ENCODE results near the gene MYOZ2. TPM values are rescaled to one million over a fixed set of nuclear protein-coding genes. Genes with fewer than 3 reads are reported as not detected.
"Not testable (repeated sequence)": the region's sequence is repeated elsewhere in the genome, so short reads cannot be mapped to it uniquely, and the experiment has no call there.

MYOZ2 gene
- polyA plus RNA-seq, 4 donors, result 0.28 to 0.43 (median 0.31) TPM

DNA sequence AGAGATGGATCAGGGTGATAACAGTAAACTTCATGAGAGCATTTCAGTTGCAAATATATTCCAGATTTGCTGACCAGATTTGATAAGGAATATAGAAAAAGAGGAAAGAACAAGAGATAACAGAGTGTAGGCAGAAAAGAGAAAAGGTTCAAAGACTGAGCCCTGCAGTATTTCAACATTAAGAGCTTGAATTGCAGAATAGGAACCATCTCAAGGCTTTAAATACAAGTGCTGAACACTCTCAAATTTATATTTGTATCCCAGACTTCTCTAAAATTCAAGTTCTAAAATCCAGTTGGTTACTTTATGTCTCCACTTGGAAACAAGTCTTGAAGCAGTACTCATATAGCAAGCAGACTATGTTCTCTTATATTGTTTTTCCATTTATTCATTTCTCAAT is 9.7 kb upstream of the MYOZ2 start:
- no peak for DNase-seq (ENCODE audit: low read depth in 4 of 4, low spot score in 3 of 4)

DNA sequence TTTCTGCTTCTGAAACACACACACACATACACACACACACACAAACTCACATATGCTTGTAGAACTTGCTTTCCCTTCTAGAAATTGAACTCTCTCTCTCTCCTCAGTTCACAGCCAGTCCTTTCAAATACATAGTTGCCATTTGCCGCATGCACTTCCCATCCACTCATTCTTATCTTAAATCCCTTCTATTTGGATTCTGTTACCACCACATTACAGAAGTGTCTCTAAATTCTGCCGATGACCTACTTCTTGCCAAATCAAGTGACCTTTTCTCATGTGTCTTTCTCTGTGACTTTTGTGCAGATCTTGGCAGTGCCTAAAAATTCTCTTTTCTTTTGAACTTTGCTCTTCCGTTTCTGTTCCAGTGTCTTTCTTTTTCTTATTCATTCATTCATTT is 7.5 kb upstream of the MYOZ2 start:
- DNase-seq (ENCODE audit: low read depth in 4 of 4, low spot score in 3 of 4), result no peak

DNA sequence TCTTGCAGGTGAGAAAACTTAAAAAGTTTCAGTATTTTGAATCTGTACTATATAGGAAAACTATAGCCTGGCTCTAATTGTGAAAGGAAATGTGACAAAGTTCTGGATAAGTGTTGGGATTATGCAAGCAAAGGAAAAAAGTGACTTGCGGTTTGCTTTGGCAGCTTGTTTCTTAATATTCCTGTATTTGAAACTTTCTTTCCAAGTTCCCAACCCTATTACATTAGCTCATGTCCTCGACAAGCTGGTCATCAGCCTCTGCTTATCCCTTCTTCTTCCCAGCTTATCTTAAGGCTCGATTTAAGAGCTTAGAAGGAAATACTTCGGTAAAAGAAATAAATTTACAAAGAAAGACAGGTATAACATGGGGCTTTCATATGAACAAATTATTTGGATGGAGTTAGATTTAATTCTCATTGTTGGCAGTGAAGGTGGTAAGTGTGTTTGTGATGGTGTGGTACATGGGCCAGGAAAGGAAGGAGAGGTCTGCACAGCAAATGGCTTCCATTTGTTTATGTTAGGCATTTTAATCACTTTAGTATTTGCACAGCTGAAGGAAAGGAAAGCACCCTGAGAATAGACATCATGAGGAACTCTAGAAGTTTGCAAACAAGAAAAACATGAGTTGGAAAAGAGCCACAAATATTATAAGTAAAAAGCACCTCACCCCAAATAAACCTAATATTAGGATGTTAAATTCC is 5.1 kb upstream of the MYOZ2 start:
- DNase-seq (ENCODE audit: low read depth in 4 of 4, low spot score in 3 of 4), result no peak

DNA sequence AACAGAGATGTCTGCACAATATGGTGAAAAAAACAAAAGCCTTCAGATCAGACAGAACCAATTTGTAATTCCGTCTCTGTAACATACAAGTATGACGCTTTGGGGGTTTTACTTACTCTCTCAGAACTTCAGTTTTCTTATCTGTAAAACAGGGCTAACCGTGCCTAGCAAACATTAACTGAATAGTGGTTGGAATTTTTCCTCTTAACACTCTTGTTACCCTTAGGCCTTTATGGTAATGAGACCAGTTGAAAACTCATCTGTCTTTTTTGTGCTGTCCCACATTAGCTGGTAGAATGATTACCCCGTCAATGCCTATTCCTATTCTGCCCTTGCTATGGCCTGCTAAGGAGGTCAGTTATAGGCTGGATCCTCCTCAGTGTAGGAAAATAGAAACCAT is 4.5 kb upstream of the MYOZ2 start:
- no peak for DNase-seq (ENCODE audit: low read depth in 4 of 4, low spot score in 3 of 4)

DNA sequence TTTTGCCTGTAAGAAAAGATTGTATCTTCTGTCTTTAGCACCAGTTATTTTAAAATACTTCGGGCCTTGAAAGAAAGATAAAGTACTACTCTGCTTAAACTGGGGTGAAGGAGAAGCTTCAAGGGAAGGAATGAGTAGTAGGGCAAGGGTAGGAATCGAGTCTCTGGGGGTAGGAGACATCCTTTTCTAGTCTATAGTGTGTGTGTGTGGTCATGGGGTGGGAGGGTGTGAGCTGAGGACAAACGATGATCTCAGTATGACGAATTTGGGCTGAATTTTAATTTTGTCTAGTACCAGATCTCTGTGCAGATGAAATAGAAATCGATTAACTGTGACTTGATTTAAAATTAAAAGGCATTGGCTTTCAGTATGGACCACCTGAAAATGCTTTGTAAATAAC is 3.3 kb upstream of the MYOZ2 start:
- no peak for DNase-seq (ENCODE audit: low read depth in 4 of 4, low spot score in 3 of 4)

DNA sequence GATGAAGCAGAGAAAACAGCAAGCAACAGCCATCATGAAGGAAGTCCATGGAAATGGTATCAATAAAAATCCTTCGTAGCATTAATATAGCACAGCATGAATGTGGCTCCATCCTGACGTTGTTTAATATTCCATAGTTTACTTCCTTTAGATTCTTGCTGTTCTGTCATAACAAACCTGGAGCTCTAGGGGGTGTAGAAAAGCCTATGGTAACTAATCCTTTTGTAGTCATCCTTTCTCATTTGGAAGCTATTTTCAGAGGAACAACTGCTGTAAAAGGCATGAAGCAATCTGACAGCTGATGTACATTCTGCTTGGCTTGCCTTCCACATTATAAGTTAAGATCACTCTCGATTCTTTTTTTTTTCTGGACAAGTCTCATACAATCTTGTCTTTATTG is 914 bp downstream of the MYOZ2 start:
- no peak for DNase-seq (ENCODE audit: low read depth in 4 of 4, low spot score in 3 of 4)

DNA sequence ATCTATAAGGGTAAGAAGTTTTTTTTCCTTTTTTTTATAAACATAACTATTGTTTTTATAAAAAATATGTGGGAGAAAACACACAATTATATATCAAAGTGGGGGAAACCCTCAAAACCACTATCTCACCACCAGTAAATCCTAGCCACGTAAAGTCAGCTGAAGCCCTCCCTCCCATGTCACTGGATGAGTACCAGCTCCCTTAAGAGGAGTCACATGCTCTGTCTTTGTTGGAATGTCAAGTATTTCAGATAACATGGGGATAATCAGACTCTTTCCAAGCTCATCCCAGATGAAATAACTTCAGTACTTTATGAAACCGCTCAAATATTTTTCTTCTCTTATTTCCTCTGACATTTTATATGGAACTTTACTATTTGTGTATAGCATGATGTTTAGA is 2.4 kb downstream of the MYOZ2 start:
- DNase-seq (ENCODE audit: low read depth in 4 of 4, low spot score in 3 of 4), result no peak

DNA sequence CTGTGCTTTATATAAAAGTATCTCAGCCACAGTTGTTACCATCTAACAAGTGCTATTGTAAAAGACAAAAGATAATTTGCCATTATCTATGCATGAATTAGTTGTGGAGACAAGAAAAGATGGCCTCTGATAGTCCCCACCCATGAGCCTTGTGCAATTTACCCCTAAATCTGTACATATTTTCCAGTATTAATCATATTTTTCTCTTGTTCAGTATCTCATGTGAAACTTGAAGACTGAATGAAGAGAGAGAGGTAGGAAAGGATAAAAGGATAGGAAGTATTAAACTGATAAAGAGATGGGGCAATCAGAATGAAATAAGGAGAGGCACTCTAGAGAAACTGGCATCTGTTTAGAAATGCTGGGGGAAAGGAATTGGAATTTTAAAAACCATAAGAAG is 3.7 kb downstream of the MYOZ2 start:
- no peak for DNase-seq (ENCODE audit: low read depth in 4 of 4, low spot score in 3 of 4)

DNA sequence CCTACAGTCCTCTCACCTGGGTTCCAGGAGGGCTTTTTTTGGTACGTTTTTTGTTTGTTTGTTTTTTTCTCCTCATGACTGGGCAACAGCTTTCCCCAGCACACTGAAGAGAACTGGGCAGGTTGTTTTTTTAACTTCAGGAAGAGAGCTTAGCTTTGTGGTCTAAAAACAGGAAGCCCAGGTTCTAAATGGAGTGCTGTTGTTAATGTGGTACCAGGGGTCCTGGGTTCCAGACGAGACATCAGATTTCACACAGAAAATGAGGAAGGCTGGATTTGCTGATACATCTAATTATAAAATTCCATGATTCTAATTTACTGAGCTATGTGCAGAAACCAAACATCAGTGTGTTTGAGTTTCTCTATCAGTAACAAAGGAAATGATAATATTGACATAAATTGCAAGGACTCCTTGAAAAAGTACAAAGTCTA is 4.2 kb downstream of the MYOZ2 start:
- no peak for DNase-seq (ENCODE audit: low read depth in 4 of 4, low spot score in 3 of 4)

DNA sequence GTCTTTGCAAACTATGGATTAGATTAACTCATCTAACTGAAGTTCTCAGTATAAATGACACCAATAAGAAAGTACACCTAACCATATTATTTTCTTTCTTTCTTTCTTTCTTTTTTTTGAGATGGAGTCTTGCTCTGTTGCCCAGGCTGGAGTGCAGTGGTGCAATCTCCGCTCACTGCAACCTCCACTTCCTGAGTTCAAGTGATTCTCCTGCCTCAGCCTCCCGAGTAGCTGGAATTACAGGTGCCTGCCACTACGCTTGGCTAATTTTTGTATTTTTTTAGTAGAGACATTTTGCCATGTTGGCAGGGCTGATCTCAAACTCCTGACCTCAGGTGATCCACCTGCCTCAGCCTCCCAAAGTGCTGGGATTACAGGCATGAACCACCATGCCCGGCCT is 5.7 kb downstream of the MYOZ2 start:
- DNase-seq (ENCODE audit: low read depth in 4 of 4, low spot score in 3 of 4), result not testable (repeated sequence)

DNA sequence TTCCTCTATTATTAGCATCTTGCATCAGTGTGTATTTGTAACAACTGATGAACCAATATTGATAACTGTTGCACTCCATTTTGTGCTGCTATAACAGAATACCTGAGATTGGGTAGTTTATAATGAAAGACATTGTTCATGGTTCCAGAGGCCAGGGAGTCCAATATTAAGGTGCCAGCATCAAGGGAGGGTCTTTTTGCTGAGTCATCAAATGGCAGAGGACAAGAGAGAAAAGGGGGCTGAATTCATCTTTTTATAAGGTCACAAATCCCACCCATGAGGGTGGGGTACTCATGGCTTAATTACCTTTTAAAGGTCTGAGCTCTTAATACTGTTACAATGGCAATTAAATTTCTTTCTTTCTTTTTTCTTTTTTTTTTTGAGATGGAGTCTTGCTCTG is 7.2 kb downstream of the MYOZ2 start:
- no peak for DNase-seq (ENCODE audit: low read depth in 4 of 4, low spot score in 3 of 4)

DNA sequence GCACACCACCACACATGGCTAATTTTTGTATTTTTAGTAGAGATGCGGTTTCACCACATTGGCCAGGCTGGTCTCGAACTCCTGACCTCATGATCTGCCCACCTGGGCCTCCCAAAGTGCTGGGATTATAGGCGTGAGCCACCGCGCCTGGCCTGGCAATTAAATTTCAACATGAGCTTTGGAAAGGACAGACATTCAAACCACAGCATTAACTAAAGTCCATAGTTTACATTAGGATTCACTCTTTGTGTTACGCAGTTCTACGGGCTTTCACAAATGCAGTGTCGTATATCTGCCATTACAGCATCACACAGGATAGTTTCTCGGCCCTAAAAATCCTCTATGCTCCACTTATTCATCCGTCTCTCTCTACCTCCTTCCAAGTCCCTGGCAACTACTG is 7.7 kb downstream of the MYOZ2 start:
- DNase-seq (ENCODE audit: low read depth in 4 of 4, low spot score in 3 of 4), result not testable (repeated sequence)

DNA sequence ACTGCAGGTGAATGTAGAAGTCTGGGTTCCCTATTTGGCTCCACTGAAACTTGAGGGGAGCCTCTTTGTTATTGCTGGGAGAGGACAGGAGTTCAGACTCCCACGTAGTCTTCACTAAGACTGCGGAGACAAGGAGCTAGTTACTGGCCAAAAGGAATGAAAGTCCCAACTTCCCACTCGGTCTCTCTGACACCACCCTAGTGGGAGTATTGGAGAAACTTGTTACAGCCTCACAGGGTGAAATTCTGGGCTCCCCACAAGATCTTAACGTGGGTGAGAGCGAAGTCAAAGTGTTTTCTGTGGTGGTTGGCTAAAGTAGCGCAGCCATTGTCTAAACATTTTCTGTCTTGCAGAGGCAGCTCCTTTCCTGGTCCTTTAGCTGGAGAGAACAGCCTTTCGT is 13.5 kb downstream of the MYOZ2 start:
- no peak for DNase-seq (ENCODE audit: low read depth in 4 of 4, low spot score in 3 of 4)

DNA sequence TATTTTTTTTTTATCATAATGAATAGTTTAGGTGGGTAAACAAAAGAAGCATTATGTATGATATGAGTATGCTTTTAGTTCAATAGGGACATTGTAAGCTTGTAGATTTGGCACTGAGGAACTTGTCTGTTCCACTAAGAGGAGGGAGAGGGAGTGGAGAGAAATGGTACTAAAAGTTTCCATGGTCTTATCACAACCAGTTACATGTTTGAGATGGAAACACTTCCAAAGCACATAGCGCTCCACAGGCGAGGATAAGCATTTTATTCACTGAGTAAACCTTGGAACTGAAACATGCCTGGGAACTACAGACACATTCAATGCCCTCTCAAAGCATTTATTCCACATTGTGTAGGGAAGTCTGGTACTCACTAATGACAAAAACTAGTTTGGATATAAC is 15.5 kb downstream of the MYOZ2 start:
- no peak for DNase-seq (ENCODE audit: low read depth in 4 of 4, low spot score in 3 of 4)

DNA sequence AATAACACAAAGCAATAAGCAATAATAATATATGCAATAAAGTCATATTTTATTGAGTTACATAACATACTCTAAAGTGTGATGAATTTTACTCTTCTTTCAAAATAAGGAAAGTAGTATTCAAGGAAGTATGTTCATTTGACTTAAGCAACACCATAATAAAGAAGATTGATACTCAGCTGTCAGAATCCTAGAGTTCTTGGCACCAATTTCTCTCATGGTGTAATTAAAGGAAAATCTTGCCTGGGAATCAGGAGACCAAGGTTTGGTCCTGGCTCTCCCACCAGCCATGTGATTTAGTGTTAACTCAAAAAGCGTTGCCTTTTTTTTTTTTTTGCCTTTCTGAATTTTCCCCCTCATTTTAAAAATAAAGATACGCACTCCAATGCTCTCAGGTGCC is 17.1 kb downstream of the MYOZ2 start:
- no peak for DNase-seq (ENCODE audit: low read depth in 4 of 4, low spot score in 3 of 4)

DNA sequence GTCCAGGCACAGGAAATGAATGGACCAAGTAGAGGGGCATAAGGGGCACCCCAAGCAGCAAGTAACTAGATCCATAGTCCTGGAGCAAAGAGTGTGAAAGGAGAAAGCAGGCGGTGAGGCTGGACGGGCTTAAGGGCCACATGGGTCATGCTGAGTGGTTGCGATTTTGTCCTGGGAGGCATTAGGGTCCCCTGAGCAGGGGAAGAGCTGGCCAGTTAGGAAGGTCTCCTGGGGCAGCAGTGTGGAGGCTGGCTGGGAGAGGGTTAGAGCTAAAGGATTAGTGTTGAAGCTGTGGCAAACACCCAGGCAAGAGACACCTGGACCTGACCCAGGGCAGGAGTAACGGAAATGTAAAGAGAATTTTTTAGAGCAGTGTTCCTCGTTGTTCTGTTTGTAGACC is 26.5 kb downstream of the MYOZ2 start:
- no peak for DNase-seq (ENCODE audit: low read depth in 4 of 4, low spot score in 3 of 4)

DNA sequence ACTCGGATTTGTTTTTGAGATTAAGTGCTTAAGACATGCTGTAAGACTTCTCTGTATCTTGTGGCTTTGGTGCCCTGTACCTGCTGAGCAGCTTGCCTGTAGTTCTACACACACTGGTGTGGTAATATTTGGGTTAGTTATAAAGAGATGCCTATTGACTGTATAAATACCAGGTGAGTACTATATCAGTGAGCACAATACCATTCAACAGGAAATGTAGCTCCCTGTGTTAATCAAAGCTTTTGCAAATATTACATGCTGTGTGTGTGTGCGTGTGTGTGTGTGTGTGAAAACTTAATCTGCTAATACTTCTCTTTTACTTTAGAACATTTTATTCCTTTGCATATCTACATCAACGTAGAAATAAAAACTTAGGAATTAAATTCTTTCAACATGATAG is 30.1 kb downstream of the MYOZ2 start:
- no peak for DNase-seq (ENCODE audit: low read depth in 4 of 4, low spot score in 3 of 4)

DNA sequence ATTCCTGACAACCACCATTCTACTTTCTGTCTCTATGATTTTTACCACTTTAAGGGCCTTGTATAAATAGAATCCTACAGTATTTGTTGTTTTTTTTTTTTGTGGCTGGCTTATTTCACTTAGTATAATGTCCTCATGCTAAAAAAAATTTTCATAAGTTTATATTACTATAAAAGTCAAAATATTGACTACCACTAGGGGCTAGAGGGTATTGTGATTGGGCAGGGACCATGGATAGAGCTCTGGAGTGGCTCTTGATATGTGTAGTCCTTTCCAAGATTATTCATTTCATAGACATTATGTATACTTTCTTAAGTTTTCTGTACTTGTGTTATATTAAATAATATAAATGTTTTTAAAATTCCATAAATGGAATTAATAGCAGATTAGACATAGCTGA is 34.6 kb downstream of the MYOZ2 start:
- no peak for DNase-seq (ENCODE audit: low read depth in 4 of 4, low spot score in 3 of 4)

DNA sequence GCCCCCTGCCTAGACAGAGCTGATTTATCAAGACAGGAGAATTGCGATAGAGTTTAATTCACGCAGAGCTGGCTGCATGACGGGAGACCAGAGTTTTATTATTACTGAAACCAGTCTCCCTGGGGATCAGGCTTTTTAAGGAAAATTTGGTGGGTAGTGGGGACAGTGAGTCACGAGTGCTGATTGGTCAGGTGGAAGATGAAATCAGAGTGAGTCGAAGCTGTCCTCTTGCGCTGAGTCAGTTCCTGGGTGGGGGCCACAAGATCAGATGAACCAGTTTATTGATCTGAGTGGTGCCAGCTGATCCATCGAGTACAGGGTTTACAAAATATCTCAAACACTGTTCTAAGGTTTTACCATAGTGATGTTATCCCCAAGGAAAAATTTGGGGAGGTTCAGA is 36.6 kb downstream of the MYOZ2 start:
- no peak for DNase-seq (ENCODE audit: low read depth in 4 of 4, low spot score in 3 of 4)

DNA sequence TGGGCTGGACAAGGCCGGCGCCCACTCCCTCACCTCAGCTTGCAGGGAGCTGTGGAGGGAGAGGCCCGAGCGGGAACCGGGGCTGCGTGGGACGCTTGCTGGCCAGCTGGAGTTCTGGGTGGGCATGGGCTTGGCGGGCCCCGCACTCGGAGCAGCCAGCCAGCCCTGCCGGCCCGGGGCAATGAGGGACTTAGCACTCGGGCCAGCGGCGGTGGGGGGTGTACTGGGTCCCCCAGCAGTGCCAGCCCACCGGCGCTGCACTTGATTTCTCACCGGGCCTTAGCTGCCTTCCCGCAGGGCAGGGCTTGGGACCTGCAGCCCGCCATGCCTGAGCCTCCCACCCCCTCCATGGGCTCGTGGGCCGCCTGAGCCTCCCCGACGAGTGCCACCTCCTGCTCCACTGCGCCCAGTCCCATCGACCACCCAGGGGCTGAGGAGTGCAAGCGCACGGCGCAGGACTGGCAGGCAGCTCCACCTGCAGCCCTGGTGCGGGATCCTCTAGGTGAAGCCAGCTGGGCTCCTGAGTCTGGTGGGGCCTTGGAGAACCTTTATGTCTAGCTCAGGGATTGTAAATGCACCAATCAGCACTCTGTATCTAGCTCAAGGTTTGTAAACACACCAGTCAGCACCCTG is 38.2 kb downstream of the MYOZ2 start:
- not testable (repeated sequence) for DNase-seq (ENCODE audit: low read depth in 4 of 4, low spot score in 3 of 4)

DNA sequence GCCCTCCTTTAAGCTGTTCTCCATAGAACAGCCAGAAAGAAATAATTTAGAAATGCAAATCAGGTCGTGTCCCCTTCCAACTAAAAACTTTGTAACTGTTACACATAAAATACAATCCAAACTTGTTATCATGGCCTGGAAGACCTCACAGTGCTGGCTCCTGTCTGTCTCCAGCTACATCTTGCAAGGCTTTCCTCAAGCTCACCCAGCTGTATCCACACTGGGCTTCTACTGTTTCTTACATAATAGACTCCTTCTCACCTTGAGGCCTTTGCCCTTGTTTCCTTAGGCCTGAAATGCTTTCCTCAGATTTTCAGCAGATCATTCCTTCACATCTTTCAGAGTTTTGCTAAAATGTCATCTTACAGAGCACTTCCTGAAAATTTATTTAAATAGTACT is 43.4 kb downstream of the MYOZ2 start:
- no peak for DNase-seq (ENCODE audit: low read depth in 4 of 4, low spot score in 3 of 4)

DNA sequence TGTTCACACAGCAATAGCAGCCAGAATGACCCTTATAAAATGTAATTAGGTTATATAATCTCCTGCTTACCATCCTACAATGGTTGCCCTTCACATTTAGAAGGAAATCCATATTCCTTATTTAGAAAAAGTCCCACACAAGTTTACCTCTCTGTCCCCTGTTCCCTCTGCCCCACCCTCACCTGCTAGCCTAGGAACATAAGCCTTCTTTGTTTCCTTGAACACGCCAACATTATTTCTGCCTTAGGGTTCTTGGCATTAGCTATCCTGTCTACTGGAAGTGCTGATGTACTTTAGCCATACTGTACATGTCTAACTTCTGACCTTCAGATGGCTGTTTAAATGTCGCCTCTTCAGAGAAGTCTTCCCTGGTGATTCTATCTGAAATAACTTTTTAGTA is 48.5 kb downstream of the MYOZ2 start:
- DNase-seq (ENCODE audit: low read depth in 4 of 4, low spot score in 3 of 4), result no peak

DNA sequence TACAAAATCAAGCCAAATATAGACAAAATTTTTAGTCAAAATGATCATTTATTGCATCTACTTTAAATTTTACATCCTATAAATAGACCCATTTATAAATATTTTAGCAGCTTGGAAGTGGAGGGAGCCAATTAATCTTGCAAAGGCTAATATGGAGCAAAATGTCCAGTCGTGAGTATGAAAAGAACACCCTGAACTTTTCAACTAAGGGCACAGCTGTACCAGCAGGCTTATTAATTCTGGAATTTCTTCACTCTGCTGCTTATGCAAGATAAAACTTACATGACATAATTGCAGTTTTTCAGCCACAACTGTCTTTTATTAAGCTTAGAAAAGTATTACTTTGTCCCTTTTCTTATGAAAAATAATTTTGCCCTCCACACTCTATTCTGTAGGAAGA is 54.0 kb downstream of the MYOZ2 start:
- no peak for DNase-seq (ENCODE audit: low read depth in 4 of 4, low spot score in 3 of 4)

All from right renal pelvis (tissue), 4 donors.